IMR-90 (cell line): Measurements from ENCODE around the gene CHST6.

ENCODE experiments used
- CEBPB ChIP-seq: IDR thresholded peaks from 2 replicates; pipeline ENCODE4 v1.6.1; 2012; ENCODE audit warnings: low read depth, low read length, improper control_type of control experiment
- FOS ChIP-seq: fragments of 150-350 bp; IDR thresholded peaks from 2 replicates; pipeline ENCODE4 v1.6.1; 2016; ENCODE audit warnings: low read depth, low read length
- MAZ ChIP-seq: IDR thresholded peaks from 2 replicates; pipeline ENCODE4 v1.6.1; 2012; ENCODE audit warnings: low read depth, mild to moderate bottlenecking, low read length, improper control_type of control experiment, moderate library complexity, borderline replicate concordance
- NFE2L2 ChIP-seq: fragments of 150-350 bp; IDR thresholded peaks from 2 replicates; pipeline ENCODE4 v1.6.1; 2016; ENCODE audit warnings: low read depth, mild to moderate bottlenecking, low read length
- POLR2A ChIP-seq: IDR thresholded peaks from 2 replicates; pipeline ENCODE4 v1.6.1; 2012; ENCODE audit warnings: mild to moderate bottlenecking, low read depth, low read length
- RFX5 ChIP-seq: IDR thresholded peaks from 2 replicates; pipeline ENCODE4 v1.8.0; 2012; ENCODE audit warnings: low read depth, mild to moderate bottlenecking, low read length, moderate library complexity
- SMC3 ChIP-seq: fragments of 150-350 bp; IDR thresholded peaks from 2 replicates; pipeline ENCODE4 v1.6.1; 2016; ENCODE audit warnings: low read depth, mild to moderate bottlenecking, antibody characterized with exemption, low read length, moderate library complexity
- TF ChIP-seq, protein P1 (sequence below): conservative IDR thresholded peaks from 2 replicates; pipeline ENCODE4 v1.5.1; 2012; ENCODE audit warnings: mild to moderate bottlenecking, low read depth, low read length, improper control_type of control experiment
- TF ChIP-seq, protein P2 (sequence below): fragments of 150-350 bp; IDR thresholded peaks from 2 replicates; pipeline ENCODE4 v1.6.1; 2016; ENCODE audit warnings: low read depth, mild to moderate bottlenecking, low read length, moderate library complexity, borderline replicate concordance

DNA sequence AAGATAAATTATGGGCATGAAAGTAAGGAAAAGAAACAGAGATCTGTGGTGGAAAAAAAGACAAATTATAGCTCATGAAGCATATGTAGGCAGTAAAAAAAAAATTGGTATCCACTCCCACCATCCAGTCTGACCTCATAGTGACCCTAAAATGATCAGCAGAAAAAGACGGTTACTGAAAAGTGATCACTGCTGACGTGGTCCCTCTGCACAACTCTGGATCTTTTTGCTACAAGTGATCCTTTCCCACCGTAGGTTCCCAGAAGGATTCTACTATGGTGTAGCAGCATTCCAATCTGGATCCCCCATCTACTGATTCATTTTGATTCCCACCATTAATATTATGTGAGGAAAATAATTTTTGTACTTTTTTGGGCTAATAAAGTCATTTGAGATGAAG, 10.9 kb upstream of the CHST6 start:
- TF ChIP-seq NFE2L2 (no peak), RFX5 (no peak), POLR2A (no peak), MAZ (no peak), FOS (no peak), SMC3 (no peak), CEBPB (no peak)
- TF ChIP-seq, protein P1, sequence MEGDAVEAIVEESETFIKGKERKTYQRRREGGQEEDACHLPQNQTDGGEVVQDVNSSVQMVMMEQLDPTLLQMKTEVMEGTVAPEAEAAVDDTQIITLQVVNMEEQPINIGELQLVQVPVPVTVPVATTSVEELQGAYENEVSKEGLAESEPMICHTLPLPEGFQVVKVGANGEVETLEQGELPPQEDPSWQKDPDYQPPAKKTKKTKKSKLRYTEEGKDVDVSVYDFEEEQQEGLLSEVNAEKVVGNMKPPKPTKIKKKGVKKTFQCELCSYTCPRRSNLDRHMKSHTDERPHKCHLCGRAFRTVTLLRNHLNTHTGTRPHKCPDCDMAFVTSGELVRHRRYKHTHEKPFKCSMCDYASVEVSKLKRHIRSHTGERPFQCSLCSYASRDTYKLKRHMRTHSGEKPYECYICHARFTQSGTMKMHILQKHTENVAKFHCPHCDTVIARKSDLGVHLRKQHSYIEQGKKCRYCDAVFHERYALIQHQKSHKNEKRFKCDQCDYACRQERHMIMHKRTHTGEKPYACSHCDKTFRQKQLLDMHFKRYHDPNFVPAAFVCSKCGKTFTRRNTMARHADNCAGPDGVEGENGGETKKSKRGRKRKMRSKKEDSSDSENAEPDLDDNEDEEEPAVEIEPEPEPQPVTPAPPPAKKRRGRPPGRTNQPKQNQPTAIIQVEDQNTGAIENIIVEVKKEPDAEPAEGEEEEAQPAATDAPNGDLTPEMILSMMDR: no peak
- TF ChIP-seq, protein P2, sequence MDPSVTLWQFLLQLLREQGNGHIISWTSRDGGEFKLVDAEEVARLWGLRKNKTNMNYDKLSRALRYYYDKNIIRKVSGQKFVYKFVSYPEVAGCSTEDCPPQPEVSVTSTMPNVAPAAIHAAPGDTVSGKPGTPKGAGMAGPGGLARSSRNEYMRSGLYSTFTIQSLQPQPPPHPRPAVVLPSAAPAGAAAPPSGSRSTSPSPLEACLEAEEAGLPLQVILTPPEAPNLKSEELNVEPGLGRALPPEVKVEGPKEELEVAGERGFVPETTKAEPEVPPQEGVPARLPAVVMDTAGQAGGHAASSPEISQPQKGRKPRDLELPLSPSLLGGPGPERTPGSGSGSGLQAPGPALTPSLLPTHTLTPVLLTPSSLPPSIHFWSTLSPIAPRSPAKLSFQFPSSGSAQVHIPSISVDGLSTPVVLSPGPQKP: no peak
